ENCODE results near the gene MND1.

MND1 gene

GRCh38 chr4:153344131-153345011 is at the start of gene MND1:
Gene MND1, plus strand, starts transcription at chr4:153344688. Its CDS starts 50 bp downstream, at chr4:153344738.
- peak; percentile 87 to 89 for DNase-seq (ENCODE audit: low read depth in 2 of 2)

DNA sequence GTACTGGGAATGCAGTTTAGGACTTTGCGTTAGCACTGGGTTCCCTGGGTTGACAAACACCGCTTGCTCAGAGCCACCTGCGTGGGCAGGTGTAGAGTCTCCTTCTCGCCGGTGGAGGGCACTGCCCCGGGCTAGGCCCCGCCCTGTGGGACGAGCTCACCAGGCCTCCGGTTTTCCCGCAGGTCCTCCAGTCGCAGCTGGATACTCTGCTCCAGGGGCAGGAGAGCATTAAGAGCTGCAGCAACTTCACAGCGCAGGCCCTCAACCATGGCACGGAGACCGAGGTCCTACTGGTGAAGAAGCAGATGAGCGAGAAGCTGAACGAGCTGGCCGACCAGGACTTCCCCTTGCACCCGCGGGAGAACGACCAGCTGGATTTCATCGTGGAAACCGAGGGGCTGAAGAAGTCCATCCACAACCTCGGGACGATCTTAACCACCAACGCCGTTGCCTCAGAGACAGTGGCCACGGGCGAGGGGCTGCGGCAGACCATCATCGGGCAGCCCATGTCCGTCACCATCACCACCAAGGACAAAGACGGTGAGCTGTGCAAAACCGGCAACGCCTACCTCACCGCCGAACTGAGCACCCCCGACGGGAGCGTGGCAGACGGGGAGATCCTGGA is 49.2 kb upstream of the MND1 start:
- DNase-seq (ENCODE audit: low read depth in 2 of 2) = no peak

GRCh38 chr4:153296040-153296823 is 48.3 kb upstream of the MND1 start:
- no peak for DNase-seq (ENCODE audit: low read depth in 2 of 2)

DNA sequence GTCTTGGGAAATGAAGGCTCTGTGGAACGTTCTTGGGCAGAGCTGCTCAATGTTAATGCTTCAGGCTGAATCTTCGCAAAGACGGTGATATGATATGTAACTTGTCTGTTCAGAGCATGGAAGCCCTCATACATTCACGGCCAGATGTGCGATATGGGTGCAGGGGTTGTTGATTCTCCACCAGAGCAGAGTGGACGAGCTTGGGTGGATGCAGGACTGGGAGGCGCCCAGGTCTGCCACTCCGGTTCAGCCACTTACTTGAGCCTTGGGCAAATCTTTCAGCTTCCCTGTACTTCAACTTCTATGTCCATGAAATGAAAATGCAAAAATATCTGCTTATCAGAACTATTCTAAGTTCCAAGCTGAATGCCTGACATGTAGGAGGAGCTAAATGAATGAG is 47.4 kb upstream of the MND1 start:
- DNase-seq (ENCODE audit: low read depth in 2 of 2) = no peak

DNA sequence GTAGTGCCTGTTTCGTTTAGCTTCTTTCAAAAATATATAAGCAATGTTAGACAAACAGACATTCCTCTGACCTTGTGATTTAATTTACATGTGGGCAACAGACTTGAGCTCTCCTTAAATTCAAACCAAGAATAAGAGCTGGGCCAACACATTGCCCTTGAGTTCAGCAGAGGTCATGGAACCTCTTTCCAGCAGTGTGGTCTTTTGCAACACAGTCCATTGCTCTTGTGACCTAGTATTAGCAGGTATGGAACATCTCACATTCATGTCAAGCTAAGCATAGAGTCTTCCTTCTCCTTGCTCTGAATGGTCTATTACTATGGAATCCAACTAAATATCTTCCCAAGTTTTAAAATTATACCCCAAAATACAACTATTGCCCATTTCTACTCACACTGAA is 33.7 kb upstream of the MND1 start:
- no peak for DNase-seq (ENCODE audit: low read depth in 2 of 2)

DNA sequence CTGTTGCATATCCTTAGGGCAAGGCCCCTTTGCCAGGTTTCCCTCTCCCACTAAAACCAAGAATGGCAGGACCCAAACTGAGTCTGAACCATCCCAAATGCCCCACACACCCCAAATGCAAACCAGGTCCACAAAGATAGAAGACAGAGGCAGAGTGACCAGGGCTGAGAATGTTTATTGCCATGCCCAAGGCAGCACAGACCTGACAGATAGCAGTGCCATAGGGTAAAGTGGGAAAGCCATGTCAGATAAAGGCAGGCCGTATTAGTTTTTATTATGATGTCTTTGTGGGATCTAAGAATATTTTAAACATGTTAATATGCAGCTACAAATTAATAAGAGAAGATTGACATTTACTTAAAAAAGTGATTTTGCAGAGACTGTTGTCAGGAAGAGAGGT is 29.6 kb upstream of the MND1 start:
- DNase-seq (ENCODE audit: low read depth in 2 of 2) = no peak

DNA sequence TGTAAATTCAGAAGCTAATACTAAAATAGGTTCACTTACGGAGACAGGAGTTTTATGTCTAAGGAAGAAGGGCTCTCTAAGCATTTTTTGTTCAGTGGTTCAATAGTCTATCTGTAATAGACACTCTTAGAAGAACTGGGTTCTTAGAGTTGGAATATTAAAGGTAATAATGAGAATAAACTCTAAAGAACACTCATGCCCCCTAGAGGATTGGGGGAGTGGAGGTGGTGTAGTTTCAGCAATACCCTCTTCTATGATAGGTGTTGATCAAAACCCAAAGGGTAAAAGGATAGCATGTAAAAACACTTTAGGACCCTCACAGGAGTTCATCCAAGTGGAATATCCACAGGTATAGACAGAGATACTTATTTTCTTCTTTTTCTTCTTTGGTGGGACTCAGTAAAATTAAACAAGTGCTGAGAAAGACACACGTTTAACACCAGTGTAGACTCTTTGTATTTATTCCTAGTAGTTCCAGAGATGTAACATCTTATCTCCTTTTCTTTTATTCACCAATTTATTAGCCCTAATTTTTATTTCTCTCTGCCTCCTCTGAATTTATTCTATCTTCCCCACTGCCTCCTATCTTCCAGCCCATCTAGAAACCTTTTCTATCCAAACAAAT is 25.7 kb upstream of the MND1 start:
- no peak for DNase-seq (ENCODE audit: low read depth in 2 of 2)

DNA sequence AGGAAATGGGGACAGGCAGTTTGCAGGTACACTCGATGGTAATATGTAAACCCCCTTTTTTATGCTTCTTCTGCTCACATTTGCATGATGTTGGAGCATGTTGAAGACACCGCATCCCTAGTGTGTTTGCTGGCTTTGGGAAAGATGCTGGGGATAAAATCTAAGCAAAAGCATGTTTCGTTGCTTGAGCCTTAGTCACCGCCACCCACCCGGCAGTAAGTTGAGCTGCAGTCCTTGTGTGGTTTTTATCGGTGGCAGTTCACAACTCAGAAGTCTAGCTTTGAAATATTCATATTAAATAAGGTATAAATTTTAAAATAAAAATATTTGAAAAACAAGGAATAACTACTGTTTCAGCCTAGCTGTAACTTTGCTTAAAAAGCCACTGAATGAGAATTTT is 21.7 kb upstream of the MND1 start:
- no peak for DNase-seq (ENCODE audit: low read depth in 2 of 2)

GRCh38 chr4:153324046-153324445 is 20.4 kb upstream of the MND1 start:
- DNase-seq (ENCODE audit: low read depth in 2 of 2) = no peak

- no peak for DNase-seq (ENCODE audit: low read depth in 2 of 2)
Observed at GRCh38 chr4:153325558-153325957, 18.9 kb upstream of the MND1 start.

DNA sequence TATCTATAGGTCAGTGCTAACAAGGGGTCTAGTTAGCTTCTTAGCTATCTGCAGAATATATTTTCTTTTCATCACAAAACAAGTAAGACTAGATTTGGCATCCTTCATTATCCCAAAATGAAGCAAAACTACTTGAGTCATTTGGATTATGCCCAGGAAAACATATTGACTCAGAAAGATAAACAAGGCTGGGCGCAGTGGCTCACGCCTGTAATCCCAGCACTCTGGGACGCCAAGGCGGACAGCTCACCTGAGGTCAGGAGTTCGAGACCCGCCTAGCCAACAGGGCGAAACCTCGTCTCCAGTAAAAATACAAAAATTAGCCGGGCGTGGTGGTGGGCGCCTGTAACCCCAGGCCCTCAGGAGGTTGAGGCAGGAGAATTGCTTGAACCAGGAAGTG is 18.0 kb upstream of the MND1 start:
- no peak for DNase-seq (ENCODE audit: low read depth in 2 of 2)

DNA sequence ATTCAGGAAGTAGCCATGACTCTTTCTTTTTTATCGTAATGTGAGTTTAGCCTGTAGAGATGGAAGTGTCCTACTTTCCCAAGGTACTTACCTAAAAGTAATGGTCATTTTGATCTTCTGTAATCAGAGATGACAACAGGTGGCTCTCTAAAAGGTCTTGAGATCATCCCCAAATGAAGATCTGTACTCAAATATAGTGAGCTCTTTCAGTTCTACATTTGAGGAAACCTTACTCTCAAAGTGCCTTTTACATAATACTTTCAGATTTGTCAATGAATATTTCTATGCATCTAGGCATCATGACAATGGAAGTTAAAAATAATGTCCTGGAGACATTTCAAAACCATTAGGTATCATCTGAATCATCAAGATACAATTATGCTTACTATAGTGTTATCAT is 17.2 kb upstream of the MND1 start:
- no peak for DNase-seq (ENCODE audit: low read depth in 2 of 2)

DNA sequence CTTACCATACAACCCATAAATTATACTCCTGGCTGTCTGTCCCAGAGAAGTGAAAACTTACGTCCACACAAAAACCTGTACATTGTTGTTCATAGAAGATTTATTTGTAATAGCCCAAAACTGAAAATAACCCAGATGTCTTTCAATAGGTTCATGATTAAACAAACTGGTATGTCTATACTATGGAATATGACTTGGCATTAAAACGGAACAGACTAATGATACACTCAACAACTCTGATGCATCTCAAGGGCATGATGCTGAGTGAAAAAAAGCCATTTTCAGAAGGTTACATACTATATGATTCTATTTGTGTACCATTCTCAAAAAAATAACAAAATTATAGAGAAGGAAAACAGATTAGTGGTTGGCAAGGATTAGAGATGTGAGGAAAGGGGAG is 11.6 kb upstream of the MND1 start:
- DNase-seq (ENCODE audit: low read depth in 2 of 2) = no peak

- no peak for DNase-seq (ENCODE audit: low read depth in 2 of 2)
Observed at GRCh38 chr4:153333874-153334273, 10.6 kb upstream of the MND1 start.

- DNase-seq (ENCODE audit: low read depth in 2 of 2) = no peak
Observed at GRCh38 chr4:153335665-153336064, 8.8 kb upstream of the MND1 start.

DNA sequence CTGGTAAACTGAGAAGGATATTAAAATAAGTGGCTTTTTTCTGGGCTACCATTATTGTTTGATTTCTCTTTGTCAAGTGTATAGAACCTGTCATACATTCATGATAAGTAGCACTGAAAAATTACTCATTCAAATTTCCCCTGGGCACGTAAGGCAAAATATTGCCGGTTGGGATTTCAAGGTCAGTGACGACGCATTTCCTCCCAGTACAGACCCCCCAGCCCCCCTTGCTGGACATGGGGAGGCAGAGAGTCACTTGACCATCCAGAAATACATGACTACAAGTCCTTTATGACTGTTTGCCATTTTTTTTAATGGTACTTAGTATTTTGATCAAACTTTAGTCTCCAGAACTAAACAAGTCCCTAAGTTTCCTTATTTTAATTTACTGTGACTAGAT is 6.8 kb upstream of the MND1 start:
- DNase-seq (ENCODE audit: low read depth in 2 of 2) = no peak

GRCh38 chr4:153341575-153342090 is 2.9 kb upstream of the MND1 start:
- DNase-seq (ENCODE audit: low read depth in 2 of 2) = no peak

- no peak for DNase-seq (ENCODE audit: low read depth in 2 of 2)
Observed at GRCh38 chr4:153342751-153343552, 1.5 kb upstream of the MND1 start.

DNA sequence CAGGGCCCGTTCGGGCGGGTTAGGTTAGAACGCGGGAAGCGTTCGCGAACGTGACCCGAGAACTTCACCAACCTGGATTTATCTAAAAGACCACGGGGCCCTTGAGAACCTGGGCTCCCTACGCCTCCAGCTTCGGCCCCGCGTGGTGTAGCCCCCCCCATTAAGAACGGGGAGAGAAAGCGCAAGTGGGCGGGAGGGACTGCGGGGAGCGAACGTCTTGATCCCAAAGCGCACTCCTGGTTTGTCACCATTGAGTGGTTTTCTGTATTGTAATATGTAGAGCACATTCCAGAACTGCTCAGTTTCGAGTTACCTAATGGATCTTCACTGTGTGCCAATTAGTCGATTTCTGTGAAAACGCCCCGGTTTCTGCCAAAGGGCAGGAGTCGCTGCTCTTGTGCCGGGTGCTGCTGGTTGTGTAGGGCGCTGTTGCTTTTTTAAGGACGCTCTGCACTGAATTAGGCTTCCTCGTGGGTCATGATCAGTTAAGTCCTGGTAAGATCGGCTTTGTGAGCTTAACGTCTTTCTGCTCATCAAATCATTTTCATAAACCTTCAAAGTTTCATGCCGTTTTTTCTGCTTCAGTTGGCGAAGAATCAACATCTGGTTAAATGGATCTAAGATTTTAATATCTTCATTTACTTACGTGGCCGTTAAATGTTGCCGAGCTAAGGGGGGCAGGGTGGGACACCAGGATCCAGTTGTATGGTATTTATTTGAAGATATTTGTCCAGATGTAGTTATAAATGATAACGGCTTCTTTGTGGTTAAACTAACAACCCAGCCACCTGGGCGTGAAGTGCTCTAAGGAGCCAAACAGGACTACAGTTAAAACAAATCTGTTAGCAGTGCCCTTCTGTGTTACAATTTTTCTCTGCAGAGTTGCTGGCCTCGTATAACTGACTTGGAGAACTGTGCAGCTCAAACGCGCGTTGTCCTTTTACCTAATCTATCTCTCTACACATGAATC is 809 bp downstream of the MND1 start:
- DNase-seq (ENCODE audit: low read depth in 2 of 2) = peak; percentile 24 to 38

GRCh38 chr4:153346031-153346430 is 1.5 kb downstream of the MND1 start:
- DNase-seq (ENCODE audit: low read depth in 2 of 2) = no peak
